LNCaP clone FGC (cell line): ENCODE measurements around the gene KATNAL1.

Source experiments
- DNase-seq: peaks from one replicate; pipeline ENCODE4 v3.0.0-alpha.2; 2011; ENCODE audit warnings: low read depth
- H3K4me3 ChIP-seq: 2 replicates; pipeline ENCODE4 v1.5.1; 2011; ENCODE audit warnings: mild to moderate bottlenecking, low read depth, low read length, control low read depth
- TF ChIP-seq, protein P1 (sequence below): IDR thresholded peaks from 2 replicates; pipeline ENCODE4 v1.5.1; 2012; ENCODE audit warnings: mild to moderate bottlenecking; ENCODE audit not compliant: control insufficient read depth, insufficient read depth; ENCODE audit errors: extremely low read depth

The KATNAL1 gene

DNA sequence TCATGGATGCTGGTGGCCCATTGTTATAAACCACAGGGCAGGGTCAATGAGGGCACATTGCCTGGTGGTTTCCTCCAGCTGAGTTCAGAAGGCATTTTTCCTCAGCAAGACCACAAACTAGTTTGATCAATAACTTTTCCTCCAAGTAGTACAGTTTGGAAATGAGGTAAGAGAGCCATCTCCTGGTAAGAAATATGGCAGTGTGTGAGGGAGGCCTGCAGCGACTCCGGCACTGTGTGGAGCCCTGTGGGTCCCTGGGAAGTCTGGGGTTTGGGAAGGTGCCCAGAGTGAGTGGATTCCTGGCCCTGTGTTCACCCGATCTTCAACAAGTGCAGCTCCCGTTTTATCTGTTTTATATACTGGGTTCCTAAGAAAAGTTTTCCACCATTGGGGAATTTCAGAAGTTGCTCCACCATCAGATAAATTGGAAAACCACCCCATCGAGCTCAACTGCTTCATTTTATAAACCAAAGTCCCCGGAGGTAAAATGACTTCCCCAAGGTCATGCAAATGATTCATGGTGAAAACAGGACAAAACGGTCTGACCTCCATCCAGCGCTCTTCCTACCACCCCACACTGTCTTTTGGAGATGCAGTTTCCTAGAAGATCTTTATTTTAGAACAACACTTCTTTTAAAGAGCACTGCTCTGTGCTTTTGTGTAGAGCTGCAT lies 148.4 kb downstream of the KATNAL1 start:
- no peak for DNase-seq

DNA sequence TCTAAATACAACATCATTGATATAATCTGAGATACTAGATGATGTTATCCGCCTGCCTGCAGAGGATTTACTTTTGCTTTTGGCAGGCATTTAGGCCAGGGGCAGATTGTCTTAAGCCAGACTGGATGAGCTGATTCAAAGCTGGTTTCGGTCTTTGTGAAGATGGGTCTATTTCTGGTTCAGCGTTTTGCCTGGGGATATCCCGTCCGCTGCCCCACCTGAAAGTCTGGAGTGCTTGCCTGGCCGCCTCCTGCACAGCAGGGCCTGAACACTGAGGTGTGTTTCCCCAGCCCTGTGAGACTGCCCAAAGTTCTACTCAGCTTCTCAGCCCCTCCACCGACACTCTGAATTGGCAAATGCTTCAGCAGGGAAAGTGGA lies 149.7 kb downstream of the KATNAL1 start:
- no peak for DNase-seq
- H3K4me3 ChIP-seq = no peak overlapping the region
- TF ChIP-seq, protein P1, sequence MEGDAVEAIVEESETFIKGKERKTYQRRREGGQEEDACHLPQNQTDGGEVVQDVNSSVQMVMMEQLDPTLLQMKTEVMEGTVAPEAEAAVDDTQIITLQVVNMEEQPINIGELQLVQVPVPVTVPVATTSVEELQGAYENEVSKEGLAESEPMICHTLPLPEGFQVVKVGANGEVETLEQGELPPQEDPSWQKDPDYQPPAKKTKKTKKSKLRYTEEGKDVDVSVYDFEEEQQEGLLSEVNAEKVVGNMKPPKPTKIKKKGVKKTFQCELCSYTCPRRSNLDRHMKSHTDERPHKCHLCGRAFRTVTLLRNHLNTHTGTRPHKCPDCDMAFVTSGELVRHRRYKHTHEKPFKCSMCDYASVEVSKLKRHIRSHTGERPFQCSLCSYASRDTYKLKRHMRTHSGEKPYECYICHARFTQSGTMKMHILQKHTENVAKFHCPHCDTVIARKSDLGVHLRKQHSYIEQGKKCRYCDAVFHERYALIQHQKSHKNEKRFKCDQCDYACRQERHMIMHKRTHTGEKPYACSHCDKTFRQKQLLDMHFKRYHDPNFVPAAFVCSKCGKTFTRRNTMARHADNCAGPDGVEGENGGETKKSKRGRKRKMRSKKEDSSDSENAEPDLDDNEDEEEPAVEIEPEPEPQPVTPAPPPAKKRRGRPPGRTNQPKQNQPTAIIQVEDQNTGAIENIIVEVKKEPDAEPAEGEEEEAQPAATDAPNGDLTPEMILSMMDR = no peak

More for the DNA sequence above, 148.4 kb downstream of the KATNAL1 start:
- H3K4me3 ChIP-seq = no peak overlapping the region
- TF ChIP-seq, protein P1 = 0 out of 2 replicates have a peak, but pooled peaks have one; percentile 15

DNA sequence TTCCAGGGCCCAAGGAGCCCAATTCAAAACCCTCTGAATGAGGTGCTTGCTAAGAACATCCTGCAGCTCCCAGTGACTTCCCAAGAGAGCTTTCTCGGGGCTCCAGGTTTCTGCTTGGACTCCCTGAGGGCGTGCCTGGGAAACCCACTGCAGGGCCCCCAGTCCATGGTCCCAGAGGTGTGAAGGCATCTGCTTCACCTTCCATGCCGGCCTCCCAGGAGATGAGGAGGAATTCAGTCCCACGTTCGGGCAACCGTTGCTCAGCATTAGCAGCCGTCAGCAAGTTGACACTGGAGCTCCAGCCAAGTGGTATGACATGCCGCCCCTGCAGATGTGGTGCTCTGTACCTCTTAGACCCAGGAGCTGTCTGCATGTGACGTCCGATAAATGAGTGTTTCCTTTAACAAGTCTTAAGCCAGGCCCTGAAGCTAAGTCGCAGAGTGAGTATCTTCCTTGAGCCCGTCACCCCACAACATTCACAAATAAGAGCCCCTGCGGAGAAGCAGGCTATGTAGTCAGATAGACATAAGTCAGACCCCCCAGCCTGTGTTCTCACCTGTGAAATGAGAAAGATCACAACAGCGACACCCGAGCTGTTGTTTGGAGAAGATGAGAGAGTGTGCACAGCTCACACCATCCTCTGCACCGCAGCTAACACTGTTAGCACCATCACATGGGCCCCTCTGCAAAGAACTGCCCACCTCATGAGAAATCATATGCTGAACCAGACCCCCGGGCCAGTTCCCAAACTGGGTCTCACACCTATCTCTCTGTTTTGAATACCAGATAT lies 150.3 kb downstream of the KATNAL1 start:
- no peak for DNase-seq
- TF ChIP-seq, protein P1 = no peak
- H3K4me3 ChIP-seq = no peak overlapping the region

DNA sequence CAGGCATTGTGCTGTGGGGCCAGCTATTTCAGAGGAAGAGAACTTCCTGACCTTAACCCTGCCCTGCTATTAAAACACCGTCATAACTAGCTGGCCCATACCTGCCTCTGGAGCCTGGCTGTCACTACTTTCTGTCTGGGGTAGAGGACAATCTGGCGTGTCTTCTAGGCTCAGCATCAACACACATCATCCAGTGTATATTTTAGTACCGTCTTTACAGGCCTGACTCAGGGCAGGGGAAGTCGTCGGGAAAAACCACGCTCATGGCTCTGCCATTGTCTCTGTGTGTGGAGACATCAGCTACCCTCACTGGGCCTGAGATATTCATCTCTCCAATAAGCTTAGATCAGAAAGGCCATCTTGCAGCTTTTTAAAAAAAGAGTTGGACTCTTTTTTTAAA lies 151.1 kb downstream of the KATNAL1 start:
- no peak overlapping the region for H3K4me3 ChIP-seq
- TF ChIP-seq, protein P1 = no peak
- DNase-seq = no peak

DNA sequence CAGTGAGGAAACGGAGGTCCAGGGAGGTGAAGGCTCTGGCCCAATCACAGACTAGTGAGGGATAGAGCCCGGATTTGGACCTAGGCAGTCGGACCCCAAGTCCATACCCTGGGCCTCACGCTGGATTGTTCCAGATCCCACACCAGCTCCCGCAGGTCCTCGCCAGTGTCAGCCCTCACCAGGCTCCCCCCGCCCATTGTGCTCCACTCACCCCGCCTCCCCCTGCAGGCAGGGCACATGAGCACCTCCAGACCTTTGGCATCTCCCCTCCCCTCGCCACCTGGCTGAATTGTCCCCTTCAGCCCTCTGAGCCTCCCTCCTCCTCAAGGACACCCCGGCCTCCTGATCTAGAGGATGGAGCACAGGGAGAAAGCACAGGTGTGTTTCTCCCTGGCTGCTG lies 152.4 kb downstream of the KATNAL1 start:
- TF ChIP-seq, protein P1 = no peak
- DNase-seq = no peak
- H3K4me3 ChIP-seq = no peak overlapping the region

DNA sequence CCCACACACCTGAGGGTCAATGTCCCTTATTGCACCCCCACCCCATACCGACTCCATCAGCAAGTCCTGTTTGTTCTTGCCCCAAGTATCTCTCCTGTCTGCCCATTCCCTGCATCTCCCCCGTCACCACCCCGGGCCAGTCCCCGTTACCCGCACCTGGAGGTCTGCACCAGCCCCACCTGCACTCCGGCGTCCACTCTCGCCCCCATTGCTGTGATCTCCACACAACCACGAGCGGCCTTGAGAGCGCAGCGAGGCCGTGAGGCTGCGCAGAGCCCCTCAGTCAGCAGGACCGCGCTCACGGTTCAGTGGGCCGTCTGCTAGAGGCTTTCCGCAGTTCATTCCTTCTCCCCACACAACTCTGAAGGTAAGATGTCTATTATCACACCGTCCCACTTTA lies 152.8 kb downstream of the KATNAL1 start:
- DNase-seq = no peak
- no peak overlapping the region for H3K4me3 ChIP-seq
- TF ChIP-seq, protein P1 = no peak
